ENCODE measurements around the gene RAB40C.

The RAB40C gene

GRCh38 chr16:568401-569258 lies 21.2 kb upstream of the RAB40C start:
- TF ChIP-seq TAF1 (IDR thresholded peaks at IDR 0.05; ENCODE audit: borderline replicate concordance, low read depth, low read length) = no peak
- TF ChIP-seq POLR2AphosphoS5 (IDR thresholded peaks at IDR 0.05; ENCODE audit: low read depth, low read length) = no peak
- 0 out of 2 replicates have a peak, but pooled peaks have one; percentile 2 for TF ChIP-seq POLR2A (IDR thresholded peaks at IDR 0.05; ENCODE audit: low read depth, low read length)
- DNase-seq (ENCODE audit: insufficient read length) (no peak), FAIRE-seq (no peak)

GRCh38 chr16:569445-570254 lies 20.2 kb upstream of the RAB40C start, which contains the start of gene PIGQ:
PIGQ (plus strand) TSS chr16:569968; CDS start chr16:574075, 4,107 bp downstream.
- TF ChIP-seq POLR2A (IDR thresholded peaks at IDR 0.05; ENCODE audit: low read depth, low read length) (no peak), TAF1 (IDR thresholded peaks at IDR 0.05; ENCODE audit: borderline replicate concordance, low read depth, low read length) (no peak), POLR2AphosphoS5 (IDR thresholded peaks at IDR 0.05; ENCODE audit: low read depth, low read length) (no peak)
- FAIRE-seq (peak; percentile 38), DNase-seq (ENCODE audit: insufficient read length) (peak; percentile 96)

GRCh38 chr16:572865-573650 lies 16.8 kb upstream of the RAB40C start:
- DNase-seq (ENCODE audit: insufficient read length) (no peak), FAIRE-seq (no peak)
- TF ChIP-seq POLR2A (IDR thresholded peaks at IDR 0.05; ENCODE audit: low read depth, low read length) (no peak), POLR2AphosphoS5 (IDR thresholded peaks at IDR 0.05; ENCODE audit: low read depth, low read length) (no peak), TAF1 (IDR thresholded peaks at IDR 0.05; ENCODE audit: borderline replicate concordance, low read depth, low read length) (no peak)

- DNase-seq (ENCODE audit: insufficient read length) (no peak), FAIRE-seq (no peak)
- no peak for TF ChIP-seq POLR2A (IDR thresholded peaks at IDR 0.05; ENCODE audit: low read depth, low read length)
- no peak for TF ChIP-seq TAF1 (IDR thresholded peaks at IDR 0.05; ENCODE audit: borderline replicate concordance, low read depth, low read length)
- no peak for TF ChIP-seq POLR2AphosphoS5 (IDR thresholded peaks at IDR 0.05; ENCODE audit: low read depth, low read length)
Observed at GRCh38 chr16:574021-574760, 15.7 kb upstream of the RAB40C start.

GRCh38 chr16:575354-576196 lies 14.3 kb upstream of the RAB40C start:
- FAIRE-seq = no peak
- no peak for TF ChIP-seq POLR2A (IDR thresholded peaks at IDR 0.05; ENCODE audit: low read depth, low read length)
- no peak for TF ChIP-seq POLR2AphosphoS5 (IDR thresholded peaks at IDR 0.05; ENCODE audit: low read depth, low read length)
- no peak for TF ChIP-seq TAF1 (IDR thresholded peaks at IDR 0.05; ENCODE audit: borderline replicate concordance, low read depth, low read length)
- no peak for DNase-seq (ENCODE audit: insufficient read length)

GRCh38 chr16:576197-576822 lies 13.6 kb upstream of the RAB40C start:
- no peak for TF ChIP-seq POLR2A (IDR thresholded peaks at IDR 0.05; ENCODE audit: low read depth, low read length)
- no peak for TF ChIP-seq TAF1 (IDR thresholded peaks at IDR 0.05; ENCODE audit: borderline replicate concordance, low read depth, low read length)
- TF ChIP-seq POLR2AphosphoS5 (IDR thresholded peaks at IDR 0.05; ENCODE audit: low read depth, low read length) = no peak
- no peak for DNase-seq (ENCODE audit: insufficient read length)
- FAIRE-seq = no peak

GRCh38 chr16:576823-577201 lies 13.1 kb upstream of the RAB40C start:
- DNase-seq (ENCODE audit: insufficient read length) (no peak), FAIRE-seq (no peak)
- no peak for TF ChIP-seq POLR2AphosphoS5 (IDR thresholded peaks at IDR 0.05; ENCODE audit: low read depth, low read length)
- TF ChIP-seq TAF1 (IDR thresholded peaks at IDR 0.05; ENCODE audit: borderline replicate concordance, low read depth, low read length) = no peak
- no peak for TF ChIP-seq POLR2A (IDR thresholded peaks at IDR 0.05; ENCODE audit: low read depth, low read length)

- FAIRE-seq = no peak
- no peak for TF ChIP-seq TAF1 (IDR thresholded peaks at IDR 0.05; ENCODE audit: borderline replicate concordance, low read depth, low read length)
- TF ChIP-seq POLR2A (IDR thresholded peaks at IDR 0.05; ENCODE audit: low read depth, low read length) = no peak
- no peak for TF ChIP-seq POLR2AphosphoS5 (IDR thresholded peaks at IDR 0.05; ENCODE audit: low read depth, low read length)
- no peak for DNase-seq (ENCODE audit: insufficient read length)
Observed at GRCh38 chr16:577796-578195, 12.1 kb upstream of the RAB40C start.

- no peak for TF ChIP-seq POLR2AphosphoS5 (IDR thresholded peaks at IDR 0.05; ENCODE audit: low read depth, low read length)
- TF ChIP-seq TAF1 (IDR thresholded peaks at IDR 0.05; ENCODE audit: borderline replicate concordance, low read depth, low read length) = no peak
- TF ChIP-seq POLR2A (IDR thresholded peaks at IDR 0.05; ENCODE audit: low read depth, low read length) = no peak
- FAIRE-seq (no peak), DNase-seq (ENCODE audit: insufficient read length) (no peak)
Observed at GRCh38 chr16:578232-578869, 11.5 kb upstream of the RAB40C start.
